SK-N-SH (cell line): ENCODE data around the gene MORC1. TPM values are rescaled to one million over a fixed set of nuclear protein-coding genes. Genes with fewer than 3 reads are reported as not detected.

Experiments
- CTCF ChIA-PET: fragments of 300-600, 350-600 bp; formaldehyde crosslinking; extraction: SDS; loops from one replicate; lab custom pipeline; 2021; lab: Yijun Ruan, JAX
- POLR2A ChIA-PET: fragments of 350-600 bp; sonication (Branson Sonifier 250); formaldehyde crosslinking; extraction: SDS; loops from one replicate; lab custom pipeline; 2020; ENCODE audit warnings: antibody characterized with exemption, inconsistent platforms; lab: Yijun Ruan, JAX
- DNase-seq: peaks from one replicate; pipeline ENCODE4 v3.0.0; 2012
- H2AFZ ChIP-seq: fragments of 200-600 bp; sonication (generic); 2 replicates; pipeline ENCODE4 v1.8.1; 2016; ENCODE audit warnings: antibody characterized with exemption, mild to moderate bottlenecking, low read depth
- H3F3A ChIP-seq: fragments of 200-600 bp; sonication (generic); replicated peaks from 2 replicates; pipeline ENCODE3; 2016; ENCODE audit warnings: antibody characterized with exemption, mild to moderate bottlenecking; ENCODE audit not compliant: insufficient read depth
- H3K27ac ChIP-seq, 2 experiments: fragments of 200-500 bp in 1 of 2; fragments of 200-600 bp in 1 of 2; sonication (Bioruptor generic) in 1 of 2; sonication (generic), shearing (Covaris generic) in 1 of 2; 2 replicates each; pipeline versions ENCODE4 v1.5.1 to v1.6.1; 2014 to 2016; ENCODE audit warnings: low read depth in 2 of 2, inconsistent platforms in 1 of 2, low read length in 1 of 2, mild to moderate bottlenecking in 1 of 2, mixed read lengths in 1 of 2
- H3K27me3 ChIP-seq: fragments of 200-600 bp; sonication (generic), shearing (Covaris generic); 2 replicates; pipeline ENCODE4 v1.6.1; 2016; ENCODE audit warnings: mixed run types; ENCODE audit not compliant: insufficient read depth
- H3K36me3 ChIP-seq, 2 experiments: fragments of 200-500 bp in 1 of 2; fragments of 200-600 bp in 1 of 2; sonication (Bioruptor generic) in 1 of 2; sonication (generic) in 1 of 2; replicated peaks in 1 of 2; 2 replicates each; pipeline versions ENCODE3 to v1.5.1; 2014 to 2016; ENCODE audit warnings: low read length in 1 of 2, mild to moderate bottlenecking in 1 of 2; ENCODE audit not compliant: insufficient read depth in 2 of 2, control insufficient read depth in 1 of 2
- H3K4me1 ChIP-seq, 2 experiments: fragments of 200-500 bp in 1 of 2; fragments of 200-600 bp in 1 of 2; sonication (Bioruptor generic) in 1 of 2; sonication (generic), shearing (Covaris generic) in 1 of 2; 2 replicates each; pipeline versions ENCODE4 v1.5.1 to v1.6.1; 2014 to 2016; ENCODE audit warnings: low read depth in 1 of 2, low read length in 1 of 2, mixed run types in 1 of 2; ENCODE audit not compliant: insufficient read depth in 2 of 2, control insufficient read depth in 1 of 2
- H3K4me2 ChIP-seq: fragments of 200-600 bp; sonication (generic), shearing (Covaris generic); 2 replicates; pipeline ENCODE4 v1.6.1; 2017; ENCODE audit warnings: mixed run types
- H3K4me3 ChIP-seq, 2 experiments: fragments of 200-500 bp in 1 of 2; fragments of 200-600 bp in 1 of 2; sonication (Bioruptor generic) in 1 of 2; sonication (generic), shearing (Covaris generic) in 1 of 2; 2 replicates each; pipeline versions ENCODE4 v1.5.1 to v1.8.1; 2014 to 2016; ENCODE audit warnings: low read depth in 2 of 2, inconsistent platforms in 1 of 2, low read length in 1 of 2, mild to moderate bottlenecking in 1 of 2, mixed read lengths in 1 of 2, moderate library complexity in 1 of 2
- H3K79me2 ChIP-seq: fragments of 200-600 bp; sonication (generic); 2 replicates; pipeline ENCODE4 v1.8.1; 2017; ENCODE audit warnings: mild to moderate bottlenecking; ENCODE audit not compliant: insufficient read depth
- H3K9ac ChIP-seq: fragments of 200-600 bp; sonication (generic); 2 replicates; pipeline ENCODE4 v1.6.1; 2017; ENCODE audit warnings: mixed run types
- H3K9me2 ChIP-seq: fragments of 200-600 bp; sonication (generic); 2 replicates; pipeline ENCODE4 v1.6.1; 2017; ENCODE audit warnings: mixed run types
- H3K9me3 ChIP-seq: fragments of 200-600 bp; sonication (generic); 2 replicates; pipeline ENCODE4 v1.6.1; 2017; ENCODE audit warnings: mixed run types, mild to moderate bottlenecking, moderate library complexity
- H4K20me1 ChIP-seq: fragments of 200-600 bp; sonication (generic); 2 replicates; pipeline ENCODE4 v1.6.1; 2017; ENCODE audit warnings: mild to moderate bottlenecking, mixed run types; ENCODE audit not compliant: insufficient read depth
- CHD2 ChIP-seq: fragments of 150-350 bp; IDR thresholded peaks from 2 replicates; pipeline ENCODE4 v1.6.1; 2018; ENCODE audit warnings: low read length; ENCODE audit not compliant: partially characterized antibody
- CTCF ChIP-seq: fragments of 200-600 bp; sonication (generic); IDR thresholded peaks from 2 replicates; pipeline ENCODE4 v1.6.1; 2017; ENCODE audit warnings: antibody characterized with exemption, mild to moderate bottlenecking, moderate library complexity
- ELF1 ChIP-seq: IDR thresholded peaks from 2 replicates; pipeline ENCODE4 v1.4.0; 2012
- FOSL2 ChIP-seq: IDR thresholded peaks from 2 replicates; pipeline ENCODE4 v1.4.0; 2012; ENCODE audit warnings: low read depth, mild to moderate bottlenecking, moderate library complexity, borderline replicate concordance
- IRF3 ChIP-seq: fragments of 150-350 bp; IDR thresholded peaks from 2 replicates; pipeline ENCODE4 v1.6.1; 2016; ENCODE audit warnings: mild to moderate bottlenecking, low read depth, low read length
- MEF2A ChIP-seq: IDR thresholded peaks from 2 replicates; pipeline ENCODE4 v1.4.0; 2012; ENCODE audit warnings: low read depth, borderline replicate concordance
- RAD21 ChIP-seq: IDR thresholded peaks from 2 replicates; pipeline ENCODE4 v1.6.1; 2012; ENCODE audit warnings: mild to moderate bottlenecking, low read length
- REST ChIP-seq: IDR thresholded peaks from 2 replicates; pipeline ENCODE4 v1.6.1; 2012; ENCODE audit warnings: mild to moderate bottlenecking, low read depth, low read length, moderate library complexity
- RFX5 ChIP-seq: IDR thresholded peaks from 2 replicates; pipeline ENCODE4 v1.6.1; 2012; ENCODE audit warnings: mild to moderate bottlenecking, improper control_type of control experiment, low read length
- RXRA ChIP-seq: IDR thresholded peaks from 2 replicates; pipeline ENCODE4 v1.4.0; 2012; ENCODE audit warnings: low read depth, mild to moderate bottlenecking, borderline replicate concordance
- SIN3A ChIP-seq: IDR thresholded peaks from 2 replicates; pipeline ENCODE4 v1.6.1; 2012; ENCODE audit warnings: low read depth, mild to moderate bottlenecking, low read length, moderate library complexity, borderline replicate concordance
- TCF12 ChIP-seq: IDR thresholded peaks from 2 replicates; pipeline ENCODE4 v1.4.0; 2012
- TEAD4 ChIP-seq: IDR thresholded peaks from 2 replicates; pipeline ENCODE4 v1.4.0; 2012; ENCODE audit warnings: mild to moderate bottlenecking, borderline replicate concordance; ENCODE audit not compliant: insufficient read depth
- USF2 ChIP-seq: fragments of 150-350 bp; IDR thresholded peaks from 2 replicates; pipeline ENCODE4 v1.6.1; 2017; ENCODE audit warnings: antibody characterized with exemption, low read length, low read depth, borderline replicate concordance
- YY1 ChIP-seq: IDR thresholded peaks from 2 replicates; pipeline ENCODE4 v1.4.0; 2012; ENCODE audit warnings: low read depth, mild to moderate bottlenecking
- WGBS: methylation state at CpG from one replicate; pipeline ENCODE4 v1.1.6; 2017; ENCODE audit warnings: low lambda C conversion rate; 5-methylcytosine and 5-hydroxymethylcytosine counted together
- polyA plus RNA-seq, 3 experiments: library from polyadenylated mRNA; depleted of rRNA; stranded (reverse); fragments of >200 nt; gene quantifications; 2 replicates each; pipeline ENCODE4 v1.2.3, GENCODE V29; 2012
- TF ChIP-seq, protein P1 (sequence below): IDR thresholded peaks from 2 replicates; pipeline ENCODE4 v1.4.0; 2012; ENCODE audit warnings: low read depth, borderline replicate concordance
- TF ChIP-seq, protein P2 (sequence below): IDR thresholded peaks from 2 replicates; pipeline ENCODE4; 2012

MORC1 gene
- polyA plus RNA-seq, 1 of the 3 experiments (the other 2 are of a cell fraction) = not detected

GRCh38 chr3:109154979-109155378, 37.0 kb upstream of the MORC1 start:
- Histone ChIP-seq H3K4me3 (no peak overlapping the region), H3K9me3 (no peaks in the 10 kb centered on the region), H3K4me2 (no peak overlapping the region), H3K27ac (no peak overlapping the region), H3K27me3 (no peaks in the 10 kb centered on the region), H4K20me1 (no peaks in the 10 kb centered on the region), H3F3A (no peaks in the 10 kb centered on the region), H3K9me2 (no peaks in the 10 kb centered on the region), H2AFZ (no peak overlapping the region), H3K36me3 (no peaks in the 10 kb centered on the region), H3K9ac (no peak overlapping the region), H3K4me1 (no peaks in the 10 kb centered on the region), H3K79me2 (no peaks in the 10 kb centered on the region)
- ChIA-PET POLR2A (no interaction called here), CTCF (no interaction called here)
- whole genome bisulfite sequencing = 9% methylated on average over 2 of the region's 2 CpGs
- no peak for DNase-seq
- TF ChIP-seq USF2 (no peak), ELF1 (no peak)

DNA sequence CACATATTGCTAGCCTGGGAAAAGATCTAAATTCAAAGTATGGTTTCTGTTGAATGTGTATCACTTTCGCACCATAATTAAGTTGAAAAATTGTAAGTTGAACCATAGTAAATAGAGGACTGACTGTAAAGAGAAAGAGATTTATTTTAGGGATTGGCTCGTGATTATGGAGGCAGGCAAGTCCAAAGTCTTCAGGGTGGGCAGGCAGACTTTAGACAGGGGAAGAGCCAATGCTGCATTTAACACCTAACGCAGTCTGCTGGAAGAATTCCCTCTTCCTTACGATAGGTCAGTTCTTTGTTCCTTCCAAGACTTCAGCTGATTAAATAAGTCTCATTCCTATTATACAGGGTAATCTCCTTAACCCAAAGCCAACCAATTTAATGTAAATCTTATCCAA, 34.4 kb upstream of the MORC1 start:
- Histone ChIP-seq H3K36me3 (no peaks in the 10 kb centered on the region), H4K20me1 (no peaks in the 10 kb centered on the region), H3K9ac (no peak overlapping the region), H3K9me3 (no peaks in the 10 kb centered on the region), H3K4me1 (no peaks in the 10 kb centered on the region), H3K4me3 (no peak overlapping the region), H3K27ac (no peak overlapping the region), H3F3A (no peaks in the 10 kb centered on the region), H3K79me2 (no peaks in the 10 kb centered on the region), H3K9me2 (no peaks in the 10 kb centered on the region), H3K4me2 (no peak overlapping the region), H2AFZ (no peak overlapping the region), H3K27me3 (no peaks in the 10 kb centered on the region)
- POLR2A ChIA-PET = no interaction called here
- WGBS = 55% methylated on average over 4 of the region's 4 CpGs
- no peak for DNase-seq
- CTCF ChIA-PET = no interaction called here
- TF ChIP-seq RAD21 (no peak), MEF2A (no peak), YY1 (no peak), FOSL2 (no peak), SIN3A (no peak), USF2 (no peak), RFX5 (no peak), TCF12 (no peak), ELF1 (no peak), RXRA (no peak), CHD2 (no peak), IRF3 (no peak), REST (no peak), CTCF (no peak), TEAD4 (no peak)
- TF ChIP-seq, protein P1, sequence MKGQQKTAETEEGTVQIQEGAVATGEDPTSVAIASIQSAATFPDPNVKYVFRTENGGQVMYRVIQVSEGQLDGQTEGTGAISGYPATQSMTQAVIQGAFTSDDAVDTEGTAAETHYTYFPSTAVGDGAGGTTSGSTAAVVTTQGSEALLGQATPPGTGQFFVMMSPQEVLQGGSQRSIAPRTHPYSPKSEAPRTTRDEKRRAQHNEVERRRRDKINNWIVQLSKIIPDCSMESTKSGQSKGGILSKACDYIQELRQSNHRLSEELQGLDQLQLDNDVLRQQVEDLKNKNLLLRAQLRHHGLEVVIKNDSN = no peak
- TF ChIP-seq, protein P2, sequence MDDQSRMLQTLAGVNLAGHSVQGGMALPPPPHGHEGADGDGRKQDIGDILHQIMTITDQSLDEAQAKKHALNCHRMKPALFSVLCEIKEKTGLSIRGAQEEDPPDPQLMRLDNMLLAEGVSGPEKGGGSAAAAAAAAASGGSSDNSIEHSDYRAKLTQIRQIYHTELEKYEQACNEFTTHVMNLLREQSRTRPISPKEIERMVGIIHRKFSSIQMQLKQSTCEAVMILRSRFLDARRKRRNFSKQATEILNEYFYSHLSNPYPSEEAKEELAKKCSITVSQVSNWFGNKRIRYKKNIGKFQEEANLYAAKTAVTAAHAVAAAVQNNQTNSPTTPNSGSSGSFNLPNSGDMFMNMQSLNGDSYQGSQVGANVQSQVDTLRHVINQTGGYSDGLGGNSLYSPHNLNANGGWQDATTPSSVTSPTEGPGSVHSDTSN = no peak
